Spleen (tissue), 7 donors: Measurements from ENCODE around the gene CDC42SE1.

Experiments
- POLR2AphosphoS5 ChIP-seq, 3 donors: sonication (generic); formaldehyde crosslinking; IDR thresholded peaks; one replicate each; pipeline ENCODE4 v1.5.1; 2017; ENCODE audit warnings: antibody characterized with exemption in 3 of 3
- TF ChIP-seq, protein P1 (sequence below), 11 experiments: fragments of 200-600 bp in 7 of 11; fragments of 450-650 bp in 4 of 11; sonication (generic) in 4 of 11; IDR thresholded peaks in 8 of 11; conservative IDR thresholded peaks in 3 of 11; 1 replicate in 7 of 11; 2 replicates in 4 of 11; pipeline versions ENCODE4 v1.4.0 to v1.8.0; 2016 to 2021; ENCODE audit warnings: antibody characterized with exemption in 11 of 11, inconsistent platforms in 4 of 11, mild to moderate bottlenecking in 1 of 11
- donor health status: DM: no; HTN: no; CAD: no; lungs with moderate emphysema.
- donor health status: DM: no; HTN: no; CAD: no.
- donor health status: DM: no; HTN: no; CAD: no.

DNA sequence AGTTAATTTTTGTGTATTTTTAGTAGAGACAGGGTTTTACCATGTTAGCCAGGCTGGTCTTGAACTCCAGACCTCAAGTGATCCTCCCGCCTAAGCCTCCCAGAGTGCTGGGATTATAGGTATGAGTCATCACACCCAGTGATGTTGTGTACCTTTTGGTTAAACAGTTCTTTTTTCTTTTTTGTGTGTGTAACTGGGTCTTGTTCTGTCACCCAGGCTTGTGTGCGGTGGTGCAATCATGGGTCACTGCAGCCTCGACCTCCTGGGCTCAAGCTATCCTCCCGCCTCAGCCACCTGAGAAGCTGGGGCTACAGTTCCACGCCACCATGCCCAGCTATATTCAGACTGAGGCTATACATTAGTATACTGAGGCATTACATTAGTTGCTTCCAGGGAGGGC lies 48.9 kb upstream of the CDC42SE1 start:
- TF ChIP-seq, protein P1, sequence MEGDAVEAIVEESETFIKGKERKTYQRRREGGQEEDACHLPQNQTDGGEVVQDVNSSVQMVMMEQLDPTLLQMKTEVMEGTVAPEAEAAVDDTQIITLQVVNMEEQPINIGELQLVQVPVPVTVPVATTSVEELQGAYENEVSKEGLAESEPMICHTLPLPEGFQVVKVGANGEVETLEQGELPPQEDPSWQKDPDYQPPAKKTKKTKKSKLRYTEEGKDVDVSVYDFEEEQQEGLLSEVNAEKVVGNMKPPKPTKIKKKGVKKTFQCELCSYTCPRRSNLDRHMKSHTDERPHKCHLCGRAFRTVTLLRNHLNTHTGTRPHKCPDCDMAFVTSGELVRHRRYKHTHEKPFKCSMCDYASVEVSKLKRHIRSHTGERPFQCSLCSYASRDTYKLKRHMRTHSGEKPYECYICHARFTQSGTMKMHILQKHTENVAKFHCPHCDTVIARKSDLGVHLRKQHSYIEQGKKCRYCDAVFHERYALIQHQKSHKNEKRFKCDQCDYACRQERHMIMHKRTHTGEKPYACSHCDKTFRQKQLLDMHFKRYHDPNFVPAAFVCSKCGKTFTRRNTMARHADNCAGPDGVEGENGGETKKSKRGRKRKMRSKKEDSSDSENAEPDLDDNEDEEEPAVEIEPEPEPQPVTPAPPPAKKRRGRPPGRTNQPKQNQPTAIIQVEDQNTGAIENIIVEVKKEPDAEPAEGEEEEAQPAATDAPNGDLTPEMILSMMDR (IDR thresholded peaks at IDR 0.05 in 8 of 11, conservative IDR thresholded peaks at IDR 0.05 in 3 of 11), result no peak
- TF ChIP-seq POLR2AphosphoS5 (IDR thresholded peaks at IDR 0.05), result no peak
